B cell (primary cell): ENCODE data around the gene NID1. TPM values are rescaled to one million over a fixed set of nuclear protein-coding genes. Genes with fewer than 3 reads are reported as not detected.

Experiments
- ATAC-seq: fragments of 200-7000 bp; cut with Tn5 transposase; one replicate; pipeline ENCODE4 v1.10.0; 2021; ENCODE audit warnings: low read depth, mild to moderate bottlenecking, moderate number of reproducible peaks, moderate library complexity
- CTCF ChIA-PET: fragments of 350-600 bp; sonication (Branson Sonifier 250); formaldehyde crosslinking; loops from one replicate; lab custom pipeline; 2021; ENCODE audit warnings: antibody characterized with exemption, inconsistent platforms; lab: Charles Lee
- POLR2A ChIA-PET: fragments of 350-600 bp; sonication (Branson Sonifier 250); formaldehyde crosslinking; loops from one replicate; lab custom pipeline; 2021; ENCODE audit warnings: antibody characterized with exemption; lab: Charles Lee
- DNase-seq: peaks from one replicate; pipeline ENCODE4 v3.0.0; 2013
- H2AFZ ChIP-seq: 2 replicates; pipeline ENCODE4 v1.6.1; 2012; ENCODE audit warnings: mild to moderate bottlenecking, low read depth, low read length; ENCODE audit not compliant: insufficient read depth, poor library complexity, severe bottlenecking
- H3K27ac ChIP-seq, 2 donors: 1 replicate in 1 of 2; 2 replicates in 1 of 2; pipeline ENCODE4 v1.5.1; 2012 to 2013; ENCODE audit warnings: low read length in 2 of 2, mild to moderate bottlenecking in 2 of 2, moderate library complexity in 1 of 2
- H3K27me3 ChIP-seq, 4 experiments: fragments of 200-600 bp in 1 of 4; sonication (generic) in 1 of 4; replicated peaks in 1 of 4; 1 replicate in 2 of 4; 2 replicates in 2 of 4; pipeline versions ENCODE4 v1.6.1 to v1.7.0; 2013 to 2016; ENCODE audit warnings: low read length in 3 of 4, mild to moderate bottlenecking in 2 of 4, mixed read lengths in 1 of 4, moderate library complexity in 1 of 4; ENCODE audit not compliant: insufficient read depth in 4 of 4, control insufficient read depth in 3 of 4; ENCODE audit errors: control extremely low read depth in 1 of 4
- H3K36me3 ChIP-seq, 2 experiments: replicated peaks in 1 of 2; 1 replicate in 1 of 2; 2 replicates in 1 of 2; pipeline versions ENCODE4 v1.6.1 to v1.7.1; 2013; ENCODE audit warnings: low read length in 1 of 2; ENCODE audit not compliant: insufficient read depth in 2 of 2, control insufficient read depth in 1 of 2; ENCODE audit errors: control extremely low read depth in 1 of 2, extremely low read depth in 1 of 2
- H3K4me1 ChIP-seq, 2 donors: fragments of 200-600 bp in 1 of 2; sonication (generic) in 1 of 2; 1 replicate in 1 of 2; 2 replicates in 1 of 2; pipeline versions ENCODE4 v1.5.1 to v1.6.1; 2013 to 2017; ENCODE audit warnings: low read length in 2 of 2; ENCODE audit not compliant: control insufficient read depth in 2 of 2, insufficient read depth in 2 of 2
- H3K4me2 ChIP-seq: replicated peaks from 2 replicates; pipeline ENCODE3; 2012; ENCODE audit warnings: mild to moderate bottlenecking, low read depth, low read length; ENCODE audit not compliant: poor library complexity, severe bottlenecking
- H3K4me3 ChIP-seq, 5 experiments: fragments of 200-600 bp in 1 of 5; sonication (generic) in 1 of 5; 1 replicate in 3 of 5; 2 replicates in 2 of 5; pipeline versions ENCODE4 v1.5.1 to v1.7.0; 2011 to 2016; ENCODE audit warnings: low read length in 4 of 5, mild to moderate bottlenecking in 4 of 5, low read depth in 2 of 5, control low read depth in 1 of 5, moderate library complexity in 1 of 5; ENCODE audit not compliant: insufficient read depth in 1 of 5; ENCODE audit errors: control extremely low read depth in 1 of 5, extremely low read depth in 1 of 5
- H3K79me2 ChIP-seq: fragments of 200-600 bp; sonication (generic); one replicate; pipeline ENCODE4 v1.6.0; 2016; ENCODE audit warnings: low read length; ENCODE audit not compliant: control insufficient read depth, insufficient read depth
- H3K9ac ChIP-seq: fragments of 200-600 bp; sonication (generic); 2 replicates; pipeline ENCODE4 v1.6.1; 2017; ENCODE audit warnings: mild to moderate bottlenecking, low read length, moderate library complexity
- H3K9me3 ChIP-seq, 3 donors: one replicate each; pipeline versions ENCODE4 v1.6.1 to v1.7.1; 2013; ENCODE audit warnings: low read length in 2 of 3; ENCODE audit not compliant: control insufficient read depth in 2 of 3, insufficient read depth in 1 of 3; ENCODE audit errors: control extremely low read depth in 1 of 3
- H4K20me1 ChIP-seq: 2 replicates; pipeline ENCODE4 v1.6.0; 2012; ENCODE audit warnings: mild to moderate bottlenecking, low read length; ENCODE audit not compliant: insufficient read depth, control insufficient read depth, poor library complexity, severe bottlenecking
- H3K27ac Mint-ChIP-seq: one replicate; pipeline ENCODE4 v1.8.0; 2021; ENCODE audit warnings: mixed read lengths
- H3K27me3 Mint-ChIP-seq: one replicate; pipeline ENCODE4 v1.8.0; 2021; ENCODE audit warnings: mixed read lengths
- H3K4me1 Mint-ChIP-seq: one replicate; pipeline ENCODE4 v1.8.0; 2021; ENCODE audit warnings: mixed read lengths
- H3K4me3 Mint-ChIP-seq: one replicate; pipeline ENCODE4 v1.8.0; 2021; ENCODE audit warnings: mixed read lengths
- H3K9me3 Mint-ChIP-seq: one replicate; pipeline ENCODE4 v1.8.0; 2022; ENCODE audit warnings: mixed read lengths; ENCODE audit not compliant: insufficient read depth
- EZH2 ChIP-seq: IDR thresholded peaks from 2 replicates; pipeline ENCODE4 v1.6.1; 2012; ENCODE audit warnings: borderline replicate concordance, low read depth, mild to moderate bottlenecking, moderate library complexity, low read length; ENCODE audit not compliant: insufficient read depth, poor library complexity, severe bottlenecking
- WGBS: methylation state at CpG from one replicate; pipeline ENCODE4 v1.1.5; 2013; ENCODE audit warnings: missing lambda C conversion rate; ENCODE audit not compliant: insufficient coverage; 5-methylcytosine and 5-hydroxymethylcytosine counted together
- intact Hi-C: fragments of 100-400 bp; cut with micrococcal nuclease; formaldehyde crosslinking; loops from one replicate; pipeline ENCODE4 v1.10.0; 2022
- polyA plus RNA-seq: library from polyadenylated mRNA; depleted of rRNA; stranded (reverse); fragments of >200 nt; gene quantifications from 2 replicates; pipeline ENCODE4 v1.2.3, GENCODE V29; 2012
- total RNA-seq, 2 donors: library from RNA; stranded (reverse); fragments of 120-200 nt in 1 of 2; gene quantifications; 1 replicate in 1 of 2; 2 replicates in 1 of 2; pipeline versions ENCODE4 v1.2.3 to v1.2.4, GENCODE V29; 2013 to 2022
- TF ChIP-seq, protein P1 (sequence below): fragments of 200-600 bp; IDR thresholded peaks from one replicate; pipeline ENCODE4 v1.8.0; 2022; ENCODE audit warnings: antibody characterized with exemption, mild to moderate bottlenecking

NID1 gene
- total and polyA plus RNA-seq, 2 donors (not counting 1 experiment from before 2014, with no cell fraction given): 0.06 TPM; not detected in 1

DNA sequence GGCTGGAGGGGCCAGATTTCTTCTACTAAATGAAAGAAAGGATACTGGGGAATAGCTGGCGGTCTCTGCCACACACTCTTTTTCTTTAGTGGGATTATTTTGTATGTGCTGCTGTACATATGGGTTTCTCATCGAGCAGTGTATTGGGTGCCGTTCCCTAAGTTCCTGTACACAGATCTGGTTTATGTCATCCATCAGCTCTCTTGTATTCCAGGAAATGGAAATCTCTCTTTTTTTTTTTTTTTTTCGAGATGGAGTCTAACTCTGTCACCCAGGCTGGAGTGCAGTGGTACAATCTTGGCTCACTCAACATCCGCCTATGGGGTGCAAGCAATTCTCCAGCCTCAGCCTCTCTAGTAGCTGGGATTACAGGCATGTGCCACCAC is 27.0 kb upstream of the NID1 start:
- DNase-seq: no peak
- Histone ChIP-seq H3K27me3 (peaks cover 0 to 3% (median 0%) of the 10 kb centered on the region in 4 experiments), H3K36me3 (no peaks in the 10 kb centered on the region), H3K9me3 (peaks cover 0 to 2% (median 2%) of the 10 kb centered on the region in 3 donors), H3K4me1 (no peaks in the 10 kb centered on the region), H3K9ac (no peak overlapping the region), H3K27ac (no peak overlapping the region), H3K79me2 (no peaks in the 10 kb centered on the region), H4K20me1 (no peaks in the 10 kb centered on the region), H3K4me3 (no peak overlapping the region), H3K4me2 (no peak overlapping the region), H2AFZ (no peak overlapping the region)
- Mint-ChIP-seq H3K4me3 (no peak overlapping the region), H3K27ac (no peak overlapping the region), H3K27me3 (peaks cover 15% of the 10 kb centered on the region), H3K4me1 (no peaks in the 10 kb centered on the region), H3K9me3 (peaks cover 3% of the 10 kb centered on the region)
- ChIA-PET POLR2A (no interaction called here), CTCF (no interaction called here)
- 85% methylated on average over 5 of the region's 5 CpGs for WGBS
- intact Hi-C loops: no loop called here
- TF ChIP-seq, protein P1, sequence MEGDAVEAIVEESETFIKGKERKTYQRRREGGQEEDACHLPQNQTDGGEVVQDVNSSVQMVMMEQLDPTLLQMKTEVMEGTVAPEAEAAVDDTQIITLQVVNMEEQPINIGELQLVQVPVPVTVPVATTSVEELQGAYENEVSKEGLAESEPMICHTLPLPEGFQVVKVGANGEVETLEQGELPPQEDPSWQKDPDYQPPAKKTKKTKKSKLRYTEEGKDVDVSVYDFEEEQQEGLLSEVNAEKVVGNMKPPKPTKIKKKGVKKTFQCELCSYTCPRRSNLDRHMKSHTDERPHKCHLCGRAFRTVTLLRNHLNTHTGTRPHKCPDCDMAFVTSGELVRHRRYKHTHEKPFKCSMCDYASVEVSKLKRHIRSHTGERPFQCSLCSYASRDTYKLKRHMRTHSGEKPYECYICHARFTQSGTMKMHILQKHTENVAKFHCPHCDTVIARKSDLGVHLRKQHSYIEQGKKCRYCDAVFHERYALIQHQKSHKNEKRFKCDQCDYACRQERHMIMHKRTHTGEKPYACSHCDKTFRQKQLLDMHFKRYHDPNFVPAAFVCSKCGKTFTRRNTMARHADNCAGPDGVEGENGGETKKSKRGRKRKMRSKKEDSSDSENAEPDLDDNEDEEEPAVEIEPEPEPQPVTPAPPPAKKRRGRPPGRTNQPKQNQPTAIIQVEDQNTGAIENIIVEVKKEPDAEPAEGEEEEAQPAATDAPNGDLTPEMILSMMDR: no peak
- no peak for TF ChIP-seq EZH2
- ATAC-seq: no peak

DNA sequence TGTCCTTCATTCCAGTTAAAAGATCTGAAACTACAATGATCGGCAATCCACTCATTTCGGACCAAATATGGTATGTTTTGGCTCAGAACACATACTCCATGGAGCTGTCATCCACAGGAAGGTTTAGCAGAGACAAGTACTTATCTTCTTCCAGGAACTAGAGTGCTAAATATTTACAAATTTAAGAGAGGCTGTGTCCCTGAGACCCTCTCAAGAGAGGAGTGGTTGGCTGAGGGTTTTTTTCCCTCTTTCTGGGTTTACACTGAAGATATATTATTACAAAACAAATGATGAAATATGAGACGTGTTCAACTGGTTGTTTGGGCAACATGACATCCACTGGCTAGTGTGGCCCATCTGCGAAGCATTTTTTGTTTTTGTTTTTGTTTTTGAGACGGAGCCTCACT is 25.9 kb upstream of the NID1 start:
- H3K4me3 ChIP-seq: no peak overlapping the region
- WGBS: 92% methylated on average over 5 of the region's 5 CpGs
- no peak overlapping the region for H3K27ac Mint-ChIP-seq
- no peaks in the 10 kb centered on the region for H3K4me1 Mint-ChIP-seq
- peaks cover 3% of the 10 kb centered on the region for H3K9me3 Mint-ChIP-seq
- H3K4me3 Mint-ChIP-seq: no peak overlapping the region
- no peak for TF ChIP-seq EZH2
- TF ChIP-seq, protein P1: no peak
- H3K27me3 Mint-ChIP-seq: peaks cover 17% of the 10 kb centered on the region
- peaks cover 0 to 3% (median 0%) of the 10 kb centered on the region in 4 experiments for H3K27me3 ChIP-seq
- H4K20me1 ChIP-seq: no peaks in the 10 kb centered on the region
- no peak overlapping the region for H3K4me2 ChIP-seq
- H2AFZ ChIP-seq: no peak overlapping the region
- no peak for ATAC-seq
- no peak overlapping the region for H3K27ac ChIP-seq
- POLR2A ChIA-PET: no interaction called here
- H3K4me1 ChIP-seq: no peaks in the 10 kb centered on the region
- H3K9ac ChIP-seq: no peak overlapping the region
- intact Hi-C loops: no loop called here
- no peaks in the 10 kb centered on the region for H3K9me3 ChIP-seq
- no peaks in the 10 kb centered on the region for H3K36me3 ChIP-seq
- no peak for DNase-seq
- CTCF ChIA-PET: interaction anchor here (1.1 kb wide), 1 partner anchor 400 kb away, joined by 3 read pairs; no protein-coding TSS in a partner anchor
- no peaks in the 10 kb centered on the region for H3K79me2 ChIP-seq
